SHP77 treated with DMSO at 0.1 percent for 48 hours (cell line): ENCODE measurements around the gene ARHGAP23.

Experiments
- DNase-seq: peaks from one replicate; lab custom pipeline; 2025; lab: John Stamatoyannopoulos, UW

Gene ARHGAP23

DNA sequence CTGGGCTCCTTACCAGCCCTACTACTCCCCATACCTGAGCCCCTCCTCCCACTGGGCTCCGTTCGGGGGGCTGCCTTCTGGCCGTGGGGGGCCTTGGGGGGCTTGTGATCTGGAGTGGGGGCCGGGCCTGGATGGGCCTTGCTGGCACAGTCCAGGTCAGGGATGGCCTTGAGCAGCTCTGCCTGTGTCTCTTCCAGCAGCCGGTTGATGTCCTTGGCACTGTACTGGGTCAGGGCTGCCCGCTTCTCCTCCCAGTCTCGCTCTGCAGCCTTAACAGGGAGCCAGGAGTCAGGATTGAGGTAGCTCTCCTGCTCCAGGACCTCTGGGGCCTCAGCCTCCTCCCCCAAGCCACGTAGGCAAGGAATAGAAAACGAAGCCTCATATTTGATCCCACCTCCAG is 122.9 kb downstream of the ARHGAP23 start:
- no peak for DNase-seq

GRCh38 chr17:38552343-38552742 is 124.1 kb downstream of the ARHGAP23 start:
- no peak for DNase-seq

DNA sequence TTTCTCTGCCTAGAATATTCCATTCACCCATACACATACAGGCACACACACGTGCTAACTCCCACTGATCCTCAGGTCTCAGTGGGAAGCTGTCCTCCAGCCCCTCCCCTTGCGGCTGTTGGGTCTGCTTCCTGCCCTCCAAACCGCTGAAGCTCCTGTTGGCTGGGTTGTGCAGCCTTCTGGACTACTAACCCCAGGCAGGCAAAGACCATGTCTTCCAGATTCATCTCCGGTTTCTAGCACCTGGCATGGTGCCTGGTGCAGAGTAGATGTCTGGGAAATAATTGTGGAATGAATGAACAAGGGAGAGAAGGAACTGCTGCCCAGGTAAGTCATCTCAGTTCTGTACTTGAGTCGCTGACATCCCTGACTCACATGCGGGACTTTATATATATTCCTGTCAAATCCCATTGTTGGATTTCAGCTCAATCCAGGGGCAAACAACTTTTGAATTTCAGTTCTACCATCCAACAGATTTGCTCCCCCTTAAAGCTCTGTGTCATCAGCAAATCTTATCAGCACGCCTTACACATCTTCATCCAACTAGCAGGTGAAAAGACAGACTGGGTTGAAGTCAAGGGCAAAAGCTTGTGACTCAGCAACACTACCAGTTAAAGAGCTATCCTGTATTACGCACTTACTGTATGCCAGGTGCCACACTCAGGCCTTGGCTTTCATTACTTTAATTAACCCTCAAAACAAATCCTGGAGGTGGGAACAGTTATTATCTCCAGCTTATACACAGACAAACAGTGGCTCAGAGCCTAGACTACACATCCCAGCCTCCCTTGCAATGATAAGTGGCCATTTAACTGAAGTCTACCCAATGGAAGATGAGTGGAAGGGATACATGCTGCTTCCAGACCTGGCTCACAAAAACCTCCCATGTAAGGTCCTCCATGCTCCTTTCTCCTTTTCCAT is 126.4 kb downstream of the ARHGAP23 start:
- DNase-seq, result peak; percentile 78

GRCh38 chr17:38556239-38556638 is 128.0 kb downstream of the ARHGAP23 start:
- DNase-seq, result no peak

DNA sequence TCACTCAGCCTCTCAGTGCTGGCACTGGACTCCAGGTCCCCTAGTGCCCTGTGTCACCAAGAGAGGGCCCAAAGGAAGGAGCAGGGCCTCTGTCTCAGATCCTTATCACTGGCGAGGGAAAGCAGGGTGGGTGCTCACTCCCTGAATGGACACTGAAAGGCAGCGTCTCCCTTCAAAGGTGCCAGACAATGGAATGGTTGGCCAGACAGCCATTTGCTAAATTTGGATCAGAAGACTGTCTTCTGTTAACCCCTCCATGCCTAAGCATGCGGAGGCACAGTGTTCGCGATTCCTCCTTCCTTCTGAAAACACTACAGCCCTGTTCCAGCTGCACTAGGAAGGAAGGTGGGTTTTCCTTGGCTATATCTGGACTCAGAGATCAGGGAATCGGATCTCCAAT is 129.1 kb downstream of the ARHGAP23 start:
- no peak for DNase-seq

- peak; percentile 92 for DNase-seq
These were observed 129.8 kb downstream of the ARHGAP23 start for GRCh38 chr17:38557836-38558727.

- no peak for DNase-seq
These were observed 130.4 kb downstream of the ARHGAP23 start for GRCh38 chr17:38558728-38559050.

DNA sequence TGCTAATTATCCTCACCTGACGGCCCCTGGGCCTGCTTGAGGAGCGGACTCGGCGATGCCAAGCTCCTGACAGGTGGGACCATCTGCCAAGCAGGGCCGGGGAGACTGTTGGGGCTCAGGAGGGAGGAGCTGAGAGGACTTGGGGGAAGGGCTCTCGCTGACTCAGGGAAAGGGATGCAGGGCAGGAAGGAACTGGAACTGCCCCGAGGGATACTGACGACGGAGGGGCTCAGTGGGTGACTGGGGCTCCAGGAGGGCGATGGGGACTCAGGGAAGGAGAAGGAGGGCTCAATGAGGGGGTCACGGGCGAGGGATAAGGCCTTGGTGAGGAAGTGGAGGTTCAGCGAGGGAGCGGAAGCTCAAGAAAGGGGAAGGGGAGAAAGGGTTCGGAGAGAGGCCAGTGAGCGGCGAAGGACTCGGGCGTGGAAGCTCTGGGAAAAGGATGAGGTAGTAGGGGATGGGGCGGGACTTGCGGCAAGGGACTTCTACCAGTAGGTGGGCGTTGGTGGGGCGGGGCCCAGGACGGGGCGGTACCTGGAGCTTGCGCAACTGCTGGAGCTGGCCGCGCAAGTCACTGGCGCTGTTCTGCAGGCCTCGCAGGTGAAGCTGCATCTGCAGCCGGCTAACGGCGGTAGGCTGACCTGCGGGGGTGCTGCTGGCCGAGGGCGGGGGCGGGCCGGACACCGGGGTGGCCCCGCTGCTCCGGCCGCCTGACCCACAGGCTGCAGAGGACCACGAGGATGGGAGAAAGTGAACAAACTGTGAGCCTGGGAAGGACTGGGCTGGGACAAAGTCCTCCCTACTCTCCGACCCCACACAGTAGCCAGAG is 131.0 kb downstream of the ARHGAP23 start:
- peak; percentile 89 for DNase-seq

GRCh38 chr17:38559880-38560230 is 131.6 kb downstream of the ARHGAP23 start:
- no peak for DNase-seq

GRCh38 chr17:38560503-38561318 is 132.4 kb downstream of the ARHGAP23 start:
- no peak for DNase-seq

- no peak for DNase-seq
These were observed 133.4 kb downstream of the ARHGAP23 start for GRCh38 chr17:38561416-38562214.
